ENCODE results near the gene DERL2. TPM values are rescaled to one million over a fixed set of nuclear protein-coding genes. Genes with fewer than 3 reads are reported as not detected.

Gene DERL2
- total and polyA plus RNA-seq, 2 experiments from 2014 or later = 65.0 to 113 TPM

GRCh38 chr17:5472511-5472910 lies 13.5 kb downstream of the DERL2 start:
- Mint-ChIP-seq H3K27me3 (ENCODE audit: insufficient read depth, low read depth, poor library complexity) (no peaks in the 10 kb centered on the region), H3K36me3 (ENCODE audit: low read depth) (peaks cover 34% of the 10 kb centered on the region), H3K9me3 (no peaks in the 10 kb centered on the region), H3K4me1 (no peaks in the 10 kb centered on the region), H3K4me3 (no peak overlapping the region), H3K27ac (no peak overlapping the region)
- peaks cover under 1% of the 10 kb centered on the region; the same call in 1 of the 2 replicates for H4K20me1 ChIP-seq (replicated peaks; ENCODE audit: insufficient read depth)
- H3K36me3 ChIP-seq (ENCODE audit: insufficient read depth) = peaks cover 17% of the 10 kb centered on the region; the same call in 1 of the 2 replicates
- DNase-seq (ENCODE audit: low spot score) (no peak), ATAC-seq (no peak)
- H3K27me3 ChIP-seq (ENCODE audit: insufficient read depth) = no peaks in the 10 kb centered on the region
- H3K4me2 ChIP-seq = no peak overlapping the region
- no peaks in the 10 kb centered on the region for H3K4me1 ChIP-seq (ENCODE audit: insufficient read depth)
- TF ChIP-seq ZNF462 (CRISPR knock-in tag; IDR thresholded peaks at IDR 0.05) (no peak), ZNF114 (CRISPR knock-in tag; IDR thresholded peaks at IDR 0.05) (no peak), CTCF (conservative IDR thresholded peaks at IDR 0.05; ENCODE audit: low read depth in 2 of 2) (no peak), ZNF331 (CRISPR knock-in tag; IDR thresholded peaks at IDR 0.05; ENCODE audit: low read depth) (no peak), NANOG (IDR thresholded peaks at IDR 0.05; ENCODE audit: borderline replicate concordance) (no peak), REST (IDR thresholded peaks at IDR 0.05; ENCODE audit: unreplicated experiment) (no peak), JUNB (IDR thresholded peaks at IDR 0.05; ENCODE audit: unreplicated experiment) (no peak), ETS1 (IDR thresholded peaks at IDR 0.05) (no peak), EZH2 (IDR thresholded peaks at IDR 0.05; ENCODE audit: low read depth, unreplicated experiment) (no peak), CREB1 (CRISPR knock-in tag; IDR thresholded peaks at IDR 0.05; ENCODE audit: low read depth) (no peak), EZH2phosphoT487 (IDR thresholded peaks at IDR 0.05; ENCODE audit: unreplicated experiment) (no peak), STAT1 (IDR thresholded peaks at IDR 0.05; ENCODE audit: unreplicated experiment) (no peak), POLR2AphosphoS5 (IDR thresholded peaks at IDR 0.05; ENCODE audit: low read depth) (no peak)
- H3F3A ChIP-seq (replicated peaks; ENCODE audit: low read depth) = no peaks in the 10 kb centered on the region
- peaks cover 24% of the 10 kb centered on the region for H3K79me2 ChIP-seq (replicated peaks; ENCODE audit: insufficient read depth)
- H3K9me2 ChIP-seq (ENCODE audit: insufficient read depth) = no peaks in the 10 kb centered on the region
- no peak overlapping the region for H2AFZ ChIP-seq
- H3K4me3 ChIP-seq = no peak overlapping the region
- H3K27ac ChIP-seq (ENCODE audit: low read depth) = no peak overlapping the region

Data from GM23338 (cell line).